GM19099 (cell line): Measurements from ENCODE around the gene SPINT1.
A peak's percentile ranks its signal among the peaks of the same experiment; 100 is the strongest.

Experiments
- POLR2A ChIP-seq: IDR thresholded peaks from 3 replicates; pipeline ENCODE4 v1.6.1; 2011; ENCODE audit warnings: low read depth; ENCODE audit not compliant: insufficient read length; ENCODE audit errors: extremely low read depth

SPINT1 gene

GRCh38 chr15:40845511-40846284 is 1.9 kb downstream of the SPINT1 start:
- no peak for TF ChIP-seq POLR2A

- TF ChIP-seq POLR2A: peak; percentile 1
Measured at GRCh38 chr15:40846841-40847222, 3.0 kb downstream of the SPINT1 start.

GRCh38 chr15:40847223-40847961 is 3.5 kb downstream of the SPINT1 start:
- TF ChIP-seq POLR2A: peak; percentile 16

- no peak for TF ChIP-seq POLR2A
Measured at GRCh38 chr15:40850576-40851112, 6.8 kb downstream of the SPINT1 start.

GRCh38 chr15:40852529-40852928 is 8.7 kb downstream of the SPINT1 start:
- TF ChIP-seq POLR2A: no peak

GRCh38 chr15:40853241-40853890 is 9.5 kb downstream of the SPINT1 start:
- no peak for TF ChIP-seq POLR2A

- TF ChIP-seq POLR2A: no peak
Measured at GRCh38 chr15:40854161-40854560, 10.3 kb downstream of the SPINT1 start.

GRCh38 chr15:40855706-40856234 is 11.9 kb downstream of the SPINT1 start:
- no peak for TF ChIP-seq POLR2A

- no peak for TF ChIP-seq POLR2A
Measured at GRCh38 chr15:40856746-40857145, 12.9 kb downstream of the SPINT1 start.

GRCh38 chr15:40857601-40858341 is 13.9 kb downstream of the SPINT1 start:
- no peak for TF ChIP-seq POLR2A

GRCh38 chr15:40858706-40859105 is 14.9 kb downstream of the SPINT1 start:
- TF ChIP-seq POLR2A: no peak

- no peak for TF ChIP-seq POLR2A
Measured at GRCh38 chr15:40859206-40859851, 15.5 kb downstream of the SPINT1 start.

GRCh38 chr15:40863660-40864270 is 19.9 kb downstream of the SPINT1 start:
- no peak for TF ChIP-seq POLR2A

GRCh38 chr15:40867199-40867598 is 23.4 kb downstream of the SPINT1 start:
- no peak for TF ChIP-seq POLR2A
